ENCODE measurements around the gene CCDC141.

Gene CCDC141

DNA sequence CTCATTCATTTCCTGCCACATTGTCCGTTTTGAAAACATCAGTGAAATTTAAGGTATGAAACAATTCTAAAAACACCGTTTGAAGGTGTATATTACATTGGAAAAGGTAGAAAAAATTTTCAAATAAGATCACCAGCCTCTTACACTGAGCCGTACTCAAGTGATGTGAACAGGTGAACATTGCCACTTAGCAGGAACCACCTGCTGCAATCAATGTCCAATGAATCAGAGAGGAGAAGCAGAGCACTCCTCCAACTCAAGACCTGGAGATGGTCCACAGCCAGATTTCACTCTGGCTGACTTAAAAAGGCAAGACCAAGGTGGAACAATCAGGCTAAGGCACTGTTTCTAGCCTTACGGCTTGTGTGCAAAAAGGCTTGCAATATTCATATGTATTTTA, 132.4 kb downstream of the CCDC141 start:
- TF ChIP-seq FOXP2 (optimal IDR thresholded peaks at IDR 0.05; ENCODE audit: borderline replicate concordance, extremely low read depth, extremely low read length, insufficient read depth) (no peak), POLR2AphosphoS5 (IDR thresholded peaks at IDR 0.05; ENCODE audit: low read depth, low read length) (no peak), SIN3A (IDR thresholded peaks at IDR 0.05; ENCODE audit: borderline replicate concordance, insufficient read depth, low read length) (no peak), TAF1 (IDR thresholded peaks at IDR 0.05; ENCODE audit: borderline replicate concordance, insufficient read depth, low read length) (no peak)
- TF ChIP-seq, protein P1, sequence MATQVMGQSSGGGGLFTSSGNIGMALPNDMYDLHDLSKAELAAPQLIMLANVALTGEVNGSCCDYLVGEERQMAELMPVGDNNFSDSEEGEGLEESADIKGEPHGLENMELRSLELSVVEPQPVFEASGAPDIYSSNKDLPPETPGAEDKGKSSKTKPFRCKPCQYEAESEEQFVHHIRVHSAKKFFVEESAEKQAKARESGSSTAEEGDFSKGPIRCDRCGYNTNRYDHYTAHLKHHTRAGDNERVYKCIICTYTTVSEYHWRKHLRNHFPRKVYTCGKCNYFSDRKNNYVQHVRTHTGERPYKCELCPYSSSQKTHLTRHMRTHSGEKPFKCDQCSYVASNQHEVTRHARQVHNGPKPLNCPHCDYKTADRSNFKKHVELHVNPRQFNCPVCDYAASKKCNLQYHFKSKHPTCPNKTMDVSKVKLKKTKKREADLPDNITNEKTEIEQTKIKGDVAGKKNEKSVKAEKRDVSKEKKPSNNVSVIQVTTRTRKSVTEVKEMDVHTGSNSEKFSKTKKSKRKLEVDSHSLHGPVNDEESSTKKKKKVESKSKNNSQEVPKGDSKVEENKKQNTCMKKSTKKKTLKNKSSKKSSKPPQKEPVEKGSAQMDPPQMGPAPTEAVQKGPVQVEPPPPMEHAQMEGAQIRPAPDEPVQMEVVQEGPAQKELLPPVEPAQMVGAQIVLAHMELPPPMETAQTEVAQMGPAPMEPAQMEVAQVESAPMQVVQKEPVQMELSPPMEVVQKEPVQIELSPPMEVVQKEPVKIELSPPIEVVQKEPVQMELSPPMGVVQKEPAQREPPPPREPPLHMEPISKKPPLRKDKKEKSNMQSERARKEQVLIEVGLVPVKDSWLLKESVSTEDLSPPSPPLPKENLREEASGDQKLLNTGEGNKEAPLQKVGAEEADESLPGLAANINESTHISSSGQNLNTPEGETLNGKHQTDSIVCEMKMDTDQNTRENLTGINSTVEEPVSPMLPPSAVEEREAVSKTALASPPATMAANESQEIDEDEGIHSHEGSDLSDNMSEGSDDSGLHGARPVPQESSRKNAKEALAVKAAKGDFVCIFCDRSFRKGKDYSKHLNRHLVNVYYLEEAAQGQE (IDR thresholded peaks at IDR 0.05; ENCODE audit: insufficient read depth in 1 of 2, low read depth in 2 of 2, low read length in 2 of 2) = no peak

DNA sequence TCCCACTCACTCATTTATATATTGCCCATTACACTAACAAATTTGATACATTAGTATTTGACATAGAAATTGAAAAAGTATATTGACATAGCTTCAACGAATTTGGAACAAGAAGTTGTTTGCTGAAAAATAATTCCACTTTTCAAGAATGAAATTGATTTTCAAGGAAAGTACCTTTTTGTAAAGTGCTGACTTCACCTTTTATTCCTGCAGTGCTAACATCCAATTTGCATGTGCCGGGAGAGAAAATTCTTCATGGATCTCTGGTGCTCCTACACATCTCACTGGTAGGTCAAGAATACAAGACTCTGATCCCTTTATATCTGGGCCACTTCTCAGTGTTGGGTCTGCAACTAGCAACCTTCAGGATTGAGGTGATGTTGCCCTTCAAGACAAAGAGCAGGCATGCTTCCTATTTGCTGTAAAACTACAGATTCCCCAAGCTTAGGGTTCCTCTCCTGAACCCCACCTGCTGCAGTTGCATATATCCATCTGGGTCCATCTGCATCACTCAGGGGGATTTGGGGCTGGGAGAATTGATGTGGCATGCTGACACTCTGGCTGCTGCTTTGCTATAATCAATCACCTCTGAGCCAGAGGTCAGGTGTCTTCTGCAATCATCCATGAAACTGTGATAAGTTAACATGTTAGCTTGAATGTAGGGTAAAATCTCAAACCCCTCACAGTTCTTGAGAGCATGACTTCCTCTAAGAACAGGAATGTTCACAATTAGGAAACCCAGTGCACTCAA, 134.3 kb downstream of the CCDC141 start:
- TF ChIP-seq TAF1 (IDR thresholded peaks at IDR 0.05; ENCODE audit: borderline replicate concordance, insufficient read depth, low read length) (no peak), FOXP2 (optimal IDR thresholded peaks at IDR 0.05; ENCODE audit: borderline replicate concordance, extremely low read depth, extremely low read length, insufficient read depth) (no peak), SIN3A (IDR thresholded peaks at IDR 0.05; ENCODE audit: borderline replicate concordance, insufficient read depth, low read length) (no peak), POLR2AphosphoS5 (IDR thresholded peaks at IDR 0.05; ENCODE audit: low read depth, low read length) (no peak)
- TF ChIP-seq, protein P1 (IDR thresholded peaks at IDR 0.05; ENCODE audit: insufficient read depth in 1 of 2, low read depth in 2 of 2, low read length in 2 of 2) = no peak

DNA sequence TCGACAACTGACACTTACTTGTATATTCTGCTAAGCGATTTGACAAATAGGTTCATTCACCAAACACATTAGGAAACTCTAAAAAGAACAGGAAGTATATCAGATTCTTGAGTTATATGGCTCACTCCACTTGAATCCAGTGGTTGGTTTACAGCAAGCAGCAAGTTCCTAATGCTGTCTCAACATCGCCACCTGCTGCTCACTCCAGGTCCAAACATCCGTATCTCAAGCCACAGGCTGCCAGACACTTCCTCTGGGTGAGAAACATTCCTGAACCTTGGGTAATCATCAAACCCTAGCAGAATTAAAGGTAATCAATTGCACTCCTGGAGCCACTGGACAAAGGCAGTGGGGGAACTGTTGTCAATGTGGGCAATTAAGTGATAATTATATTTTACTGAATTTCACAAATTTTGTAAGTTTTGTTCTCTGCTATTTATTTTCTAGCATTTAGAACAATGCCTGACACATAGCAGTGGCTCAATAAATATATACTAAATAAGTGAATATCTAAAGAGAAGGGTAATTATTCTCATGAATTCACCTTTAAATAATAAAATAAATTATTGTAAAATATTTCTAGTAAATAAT, 135.6 kb downstream of the CCDC141 start:
- no peak for TF ChIP-seq SIN3A (IDR thresholded peaks at IDR 0.05; ENCODE audit: borderline replicate concordance, insufficient read depth, low read length)
- TF ChIP-seq FOXP2 (optimal IDR thresholded peaks at IDR 0.05; ENCODE audit: borderline replicate concordance, extremely low read depth, extremely low read length, insufficient read depth) = no peak
- TF ChIP-seq, protein P1 (IDR thresholded peaks at IDR 0.05; ENCODE audit: insufficient read depth in 1 of 2, low read depth in 2 of 2, low read length in 2 of 2) = no peak
- TF ChIP-seq TAF1 (IDR thresholded peaks at IDR 0.05; ENCODE audit: borderline replicate concordance, insufficient read depth, low read length) = no peak
- TF ChIP-seq POLR2AphosphoS5 (IDR thresholded peaks at IDR 0.05; ENCODE audit: low read depth, low read length) = no peak

DNA sequence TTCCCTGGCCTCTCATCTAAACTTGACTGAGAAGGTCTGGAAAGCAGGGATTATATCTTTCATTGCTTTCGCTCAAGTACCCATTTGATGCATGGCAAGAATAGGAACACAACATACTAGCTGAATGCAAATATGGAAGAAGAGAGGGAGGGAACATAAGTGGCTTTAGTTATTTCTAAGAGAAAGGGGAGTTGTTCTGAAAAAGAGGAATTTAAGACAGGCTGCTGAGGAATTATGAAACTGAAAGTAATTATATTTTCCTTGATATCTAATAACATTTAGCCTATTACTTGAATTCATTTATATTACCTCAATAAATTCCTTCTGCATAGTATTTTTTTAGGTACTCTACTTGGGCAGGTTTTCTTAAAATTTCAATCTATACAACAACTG, 136.9 kb downstream of the CCDC141 start:
- TF ChIP-seq SIN3A (IDR thresholded peaks at IDR 0.05; ENCODE audit: borderline replicate concordance, insufficient read depth, low read length) (no peak), POLR2AphosphoS5 (IDR thresholded peaks at IDR 0.05; ENCODE audit: low read depth, low read length) (no peak), TAF1 (IDR thresholded peaks at IDR 0.05; ENCODE audit: borderline replicate concordance, insufficient read depth, low read length) (no peak), FOXP2 (optimal IDR thresholded peaks at IDR 0.05; ENCODE audit: borderline replicate concordance, extremely low read depth, extremely low read length, insufficient read depth) (no peak)
- TF ChIP-seq, protein P1 (IDR thresholded peaks at IDR 0.05; ENCODE audit: insufficient read depth in 1 of 2, low read depth in 2 of 2, low read length in 2 of 2) = no peak
